HG03439 (cell line): ENCODE data around the gene PPIB.

Experiments used
- ATAC-seq: cut with Tn5 transposase; IDR thresholded peaks from one replicate; pipeline ENCODE4 v1.9.1; 2021; ENCODE audit warnings: mild to moderate bottlenecking, moderate library complexity; ENCODE audit not compliant: unreplicated experiment

Gene PPIB

GRCh38 chr15:64158363-64159134 is 4.3 kb downstream of the PPIB start:
- no peak for ATAC-seq

- ATAC-seq = no peak
Measured at GRCh38 chr15:64157599-64158125, 5.2 kb downstream of the PPIB start.

GRCh38 chr15:64156652-64157331 is 6.0 kb downstream of the PPIB start:
- ATAC-seq = no peak

- ATAC-seq = no peak
Measured at GRCh38 chr15:64155802-64156651, 6.8 kb downstream of the PPIB start.

- peak; percentile 64 for ATAC-seq
Measured at GRCh38 chr15:64153480-64154367, 9.1 kb downstream of the PPIB start.

- no peak for ATAC-seq
Measured at GRCh38 chr15:64152507-64153387, 10.1 kb downstream of the PPIB start.

GRCh38 chr15:64151727-64152506 is 10.9 kb downstream of the PPIB start, which contains the start of gene SNX22:
TSS of gene SNX22 (plus strand) at chr15:64151731. CDS start at chr15:64151776, 45 bp downstream.
- ATAC-seq = no peak

- no peak for ATAC-seq
Measured at GRCh38 chr15:64149893-64150578, 12.8 kb downstream of the PPIB start.

- ATAC-seq = no peak
Measured at GRCh38 chr15:64149424-64149823, 13.4 kb downstream of the PPIB start.

- no peak for ATAC-seq
Measured at GRCh38 chr15:64148581-64148980, 14.2 kb downstream of the PPIB start.

- no peak for ATAC-seq
Measured at GRCh38 chr15:64148168-64148567, 14.7 kb downstream of the PPIB start.

- ATAC-seq = no peak
Measured at GRCh38 chr15:64146885-64147681, 15.7 kb downstream of the PPIB start.

- no peak for ATAC-seq
Measured at GRCh38 chr15:64146520-64146884, 16.3 kb downstream of the PPIB start.

- no peak for ATAC-seq
Measured at GRCh38 chr15:64146041-64146440, 16.8 kb downstream of the PPIB start.

GRCh38 chr15:64144565-64145281 is 18.1 kb downstream of the PPIB start:
- ATAC-seq = peak; percentile 53

GRCh38 chr15:64144192-64144564 is 18.6 kb downstream of the PPIB start:
- ATAC-seq = no peak
